ENCODE results near the gene ZFYVE28. TPM values are rescaled to one million over a fixed set of nuclear protein-coding genes. Genes with fewer than 3 reads are reported as not detected.

Gene ZFYVE28
- total RNA-seq, 1 donor from 2014 or later = 11.3 TPM

- intact Hi-C loops (cut with DNase I) = no loop called here
- no peak overlapping the region for H3K4me3 ChIP-seq
These were observed 93.6 kb downstream of the ZFYVE28 start for GRCh38 chr4:2324891-2325290.

GRCh38 chr4:2322841-2323240, 95.6 kb downstream of the ZFYVE28 start:
- intact Hi-C loops (cut with DNase I) = no loop called here
- Histone ChIP-seq H3K4me3 (no peak overlapping the region), H3K27me3 (no peaks in the 10 kb centered on the region), H3K4me1 (no peaks in the 10 kb centered on the region), H3K9me3 (peaks cover 12% of the 10 kb centered on the region), H3K27ac (no peak overlapping the region), H3K36me3 (no peaks in the 10 kb centered on the region)
- no peak for TF ChIP-seq POLR2AphosphoS5 (IDR thresholded peaks at IDR 0.05; ENCODE audit: insufficient read depth in 1 of 2, low read depth in 1 of 2)
- TF ChIP-seq POLR2A (IDR thresholded peaks at IDR 0.05) = no peak
- no peak for DNase-seq (ENCODE audit: extremely low spot score in 2 of 2)

More at GRCh38 chr4:2324891-2325290, 93.6 kb downstream of the ZFYVE28 start:
- no peaks in the 10 kb centered on the region for H3K4me1 ChIP-seq
- no peak overlapping the region for H3K27ac ChIP-seq
- peaks cover 0 to 5% of the 10 kb centered on the region in 2 donors for H3K36me3 ChIP-seq
- H3K27me3 ChIP-seq = no peaks in the 10 kb centered on the region
- H3K9me3 ChIP-seq = peaks cover 14% of the 10 kb centered on the region
- TF ChIP-seq CTCF (IDR thresholded peaks at IDR 0.05) = no peak
- TF ChIP-seq POLR2A (IDR thresholded peaks at IDR 0.05) = no peak
- TF ChIP-seq POLR2AphosphoS5 (IDR thresholded peaks at IDR 0.05; ENCODE audit: insufficient read depth in 1 of 2, low read depth in 1 of 2) = no peak
- DNase-seq (ENCODE audit: extremely low spot score in 2 of 2) = no peak

GRCh38 chr4:2322227-2322626, 96.2 kb downstream of the ZFYVE28 start:
- Histone ChIP-seq H3K36me3 (no peaks in the 10 kb centered on the region), H3K27me3 (no peaks in the 10 kb centered on the region), H3K4me1 (no peaks in the 10 kb centered on the region), H3K27ac (no peak overlapping the region), H3K4me3 (no peak overlapping the region), H3K9me3 (peaks cover 6% of the 10 kb centered on the region)
- DNase-seq (ENCODE audit: extremely low spot score in 2 of 2) = no peak
- TF ChIP-seq POLR2AphosphoS5 (IDR thresholded peaks at IDR 0.05; ENCODE audit: insufficient read depth in 1 of 2, low read depth in 1 of 2) = no peak
- intact Hi-C loops (cut with DNase I) = no loop called here

GRCh38 chr4:2321279-2322196, 96.9 kb downstream of the ZFYVE28 start:
- H3K4me1 ChIP-seq = no peaks in the 10 kb centered on the region
- DNase-seq (ENCODE audit: extremely low spot score in 2 of 2) = peak in 1 of 2 donors; percentile 72
- H3K36me3 ChIP-seq = no peaks in the 10 kb centered on the region
- TF ChIP-seq POLR2AphosphoS5 (IDR thresholded peaks at IDR 0.05; ENCODE audit: insufficient read depth in 1 of 2, low read depth in 1 of 2) = no peak
- no peak for TF ChIP-seq POLR2A (IDR thresholded peaks at IDR 0.05)
- TF ChIP-seq CTCF (IDR thresholded peaks at IDR 0.05) = no peak
- no peak overlapping the region for H3K27ac ChIP-seq
- intact Hi-C loops (cut with DNase I) = no loop called here
- H3K27me3 ChIP-seq = no peaks in the 10 kb centered on the region
- H3K4me3 ChIP-seq = no peak overlapping the region
- H3K9me3 ChIP-seq = no peaks in the 10 kb centered on the region

GRCh38 chr4:2320746-2321145, 97.7 kb downstream of the ZFYVE28 start:
- no peaks in the 10 kb centered on the region for H3K27me3 ChIP-seq
- H3K36me3 ChIP-seq = no peaks in the 10 kb centered on the region
- no peaks in the 10 kb centered on the region for H3K4me1 ChIP-seq
- no peak overlapping the region for H3K27ac ChIP-seq
- intact Hi-C loops (cut with DNase I) = no loop called here
- DNase-seq (ENCODE audit: extremely low spot score in 2 of 2) = peak in 1 of 2 donors; percentile 65
- H3K9me3 ChIP-seq = no peaks in the 10 kb centered on the region
- no peak for TF ChIP-seq CTCF (IDR thresholded peaks at IDR 0.05)
- no peak for TF ChIP-seq POLR2A (IDR thresholded peaks at IDR 0.05)
- no peak for TF ChIP-seq POLR2AphosphoS5 (IDR thresholded peaks at IDR 0.05; ENCODE audit: insufficient read depth in 1 of 2, low read depth in 1 of 2)
- no peak overlapping the region for H3K4me3 ChIP-seq

- Histone ChIP-seq H3K4me1 (no peaks in the 10 kb centered on the region), H3K27me3 (no peaks in the 10 kb centered on the region), H3K9me3 (no peaks in the 10 kb centered on the region), H3K27ac (no peak overlapping the region), H3K36me3 (no peaks in the 10 kb centered on the region), H3K4me3 (no peak overlapping the region)
- intact Hi-C loops (cut with DNase I) = no loop called here
- DNase-seq (ENCODE audit: extremely low spot score in 2 of 2) = no peak
- TF ChIP-seq POLR2A (IDR thresholded peaks at IDR 0.05) (no peak), POLR2AphosphoS5 (IDR thresholded peaks at IDR 0.05; ENCODE audit: insufficient read depth in 1 of 2, low read depth in 1 of 2) (no peak), CTCF (IDR thresholded peaks at IDR 0.05) (no peak)
These were observed 98.3 kb downstream of the ZFYVE28 start for GRCh38 chr4:2320152-2320551.

All from vagina (tissue), 2 donors.